K562 (cell line): ENCODE measurements around the gene TSEN34. TPM values are rescaled to one million over a fixed set of nuclear protein-coding genes. Genes with fewer than 3 reads are reported as not detected.

Experiments used
- ATAC-seq: fragments of 200-7000 bp; cut with Tn5 transposase; 3 replicates; pipeline ENCODE4 v1.9.1; 2020; ENCODE audit warnings: moderate library complexity
- BruUV-seq: library from RNA; stranded (reverse); fragments of 400-500 nt; replicated peaks from 2 replicates; lab custom pipeline; 2021; lab: Mats Ljungman, UMichigan
- CTCF ChIA-PET: fragments of 300-600 bp; formaldehyde crosslinking; extraction: SDS; loops from one replicate; lab custom pipeline; 2021; ENCODE audit warnings: low intra/inter-chr PET ratio; lab: Yijun Ruan, JAX
- POLR2A ChIA-PET: fragments of 300-600, 350-650 bp; sonication (Branson Sonifier 250); formaldehyde crosslinking; extraction: SDS; loops from one replicate; lab custom pipeline; 2021; ENCODE audit warnings: antibody characterized with exemption, inconsistent platforms; lab: Yijun Ruan, JAX
- DNase-seq, 4 experiments: peaks; one replicate each; pipeline versions ENCODE4 v3.0.0 to v3.0.0-alpha.2; 2011 to 2018; ENCODE audit warnings: low spot score in 3 of 4, mixed read lengths in 3 of 4; ENCODE audit errors: extremely low read depth in 1 of 4
- FAIRE-seq: peaks from 2 replicates; lab custom pipeline; 2011; peaks lifted over from hg19 to GRCh38; lab: Jason Lieb, UNC
- H2AFZ ChIP-seq: 2 replicates; pipeline ENCODE4 v1.6.0; 2011; ENCODE audit warnings: low read depth, low read length, control low read depth, inconsistent platforms
- H3K27ac ChIP-seq: fragments of 200-600 bp; 3 replicates; pipeline ENCODE4 v1.8.0; 2011; ENCODE audit warnings: low read depth, mild to moderate bottlenecking, control low read depth, inconsistent platforms, low read length, moderate library complexity, mixed read lengths; ENCODE audit errors: extremely low read depth
- H3K27me3 ChIP-seq, 2 experiments: fragments of 300-600 bp in 1 of 2; 2 replicates in 1 of 2; 3 replicates in 1 of 2; pipeline versions ENCODE4 v1.6.0 to v1.8.0; 2011; ENCODE audit warnings: inconsistent platforms in 2 of 2, low read length in 2 of 2, mild to moderate bottlenecking in 1 of 2, mixed read lengths in 1 of 2, moderate library complexity in 1 of 2; ENCODE audit not compliant: control insufficient read depth in 2 of 2, insufficient read depth in 2 of 2
- H3K36me3 ChIP-seq: fragments of 300-600 bp; 3 replicates; pipeline ENCODE4 v1.8.0; 2011; ENCODE audit warnings: mild to moderate bottlenecking, low read length, inconsistent platforms; ENCODE audit not compliant: control insufficient read depth, insufficient read depth
- H3K4me1 ChIP-seq, 2 experiments: fragments of 200-600 bp in 1 of 2; replicated peaks in 1 of 2; 2 replicates in 1 of 2; 3 replicates in 1 of 2; pipeline versions ENCODE4 v1.5.1 to v1.8.0; 2011; ENCODE audit warnings: inconsistent platforms in 2 of 2, low read length in 2 of 2, mild to moderate bottlenecking in 1 of 2, mixed read lengths in 1 of 2, moderate library complexity in 1 of 2; ENCODE audit not compliant: control insufficient read depth in 2 of 2, insufficient read depth in 2 of 2
- H3K4me2 ChIP-seq: 2 replicates; pipeline ENCODE4 v1.6.1; 2011; ENCODE audit warnings: low read length, control low read depth, inconsistent platforms, mixed read lengths; ENCODE audit not compliant: insufficient read depth
- H3K4me3 ChIP-seq: fragments of 200-600 bp; sonication (generic), shearing (Covaris generic); 2 replicates; pipeline ENCODE4 v1.5.1; 2016; ENCODE audit warnings: control low read depth, inconsistent platforms
- H3K79me2 ChIP-seq: fragments of 200-600 bp; 3 replicates; pipeline ENCODE4 v1.8.0; 2011; ENCODE audit warnings: low read length, inconsistent platforms; ENCODE audit not compliant: control insufficient read depth, insufficient read depth
- H3K9ac ChIP-seq, 2 experiments: 2 replicates each; pipeline versions ENCODE4 v1.6.0 to v1.6.1; 2011; ENCODE audit warnings: low read depth in 2 of 2, low read length in 2 of 2, control low read depth in 1 of 2, inconsistent platforms in 1 of 2, mild to moderate bottlenecking in 1 of 2, mixed read lengths in 1 of 2; ENCODE audit not compliant: insufficient read depth in 1 of 2
- H3K9me1 ChIP-seq: one replicate; pipeline ENCODE4 v1.6.0; 2011; ENCODE audit warnings: inconsistent platforms, mild to moderate bottlenecking, low read length, moderate library complexity; ENCODE audit not compliant: control insufficient read depth, insufficient read depth
- H3K9me3 ChIP-seq: replicated peaks from 2 replicates; pipeline ENCODE4 v1.5.1; 2011; ENCODE audit warnings: low read depth, low read length, inconsistent platforms; ENCODE audit not compliant: control insufficient read depth, insufficient read depth
- H4K20me1 ChIP-seq: replicated peaks from 2 replicates; pipeline ENCODE4 v1.6.1; 2011; ENCODE audit warnings: low read length, inconsistent platforms, mixed read lengths; ENCODE audit not compliant: control insufficient read depth, insufficient read depth
- AFF4 ChIP-seq: sonication (generic); formaldehyde crosslinking; IDR thresholded peaks from 2 replicates; pipeline ENCODE4 v1.8.0; 2023; ENCODE audit warnings: mild to moderate bottlenecking, missing genetic modification reagents
- BHLHE40 ChIP-seq: IDR thresholded peaks from 2 replicates; pipeline ENCODE4 v1.6.1; 2011; ENCODE audit warnings: low read length, improper control_type of control experiment
- CBFA2T2 ChIP-seq: fragments of 450-650 bp; conservative IDR thresholded peaks from 2 replicates; pipeline ENCODE4 v1.6.1; 2017; ENCODE audit warnings: mild to moderate bottlenecking
- CEBPB ChIP-seq: fragments of 450-650 bp; IDR thresholded peaks from 2 replicates; pipeline ENCODE4 v1.6.1; 2016; ENCODE audit warnings: missing genetic modification characterization, missing compliant biosample characterization
- CEBPG ChIP-seq, 3 experiments: fragments of 200-800 bp in 1 of 3; sonication (Bioruptor generic) in 1 of 3; sonication (generic) in 1 of 3; formaldehyde crosslinking in 1 of 3; IDR thresholded peaks in 2 of 3; conservative IDR thresholded peaks in 1 of 3; 2 replicates each; pipeline versions ENCODE4 v1.6.1 to v1.8.0; 2016 to 2022; ENCODE audit warnings: missing compliant biosample characterization in 2 of 3, missing genetic modification characterization in 2 of 3, mild to moderate bottlenecking in 1 of 3, missing genetic modification reagents in 1 of 3
- KDM4B ChIP-seq, 2 experiments: fragments of 450-650 bp in 1 of 2; sonication (generic) in 1 of 2; IDR thresholded peaks; 2 replicates each; pipeline ENCODE4 v1.6.1; 2016 to 2017; ENCODE audit warnings: borderline replicate concordance in 2 of 2, antibody characterized with exemption in 1 of 2, low read depth in 1 of 2, mild to moderate bottlenecking in 1 of 2
- LCOR ChIP-seq: sonication (generic); formaldehyde crosslinking; IDR thresholded peaks from 2 replicates; pipeline ENCODE4 v1.8.0; 2022; ENCODE audit warnings: mild to moderate bottlenecking, missing genetic modification reagents
- POLR2A ChIP-seq: fragments of 450-650 bp; conservative IDR thresholded peaks from 2 replicates; pipeline ENCODE4 v1.6.1; 2016
- RBFOX2 ChIP-seq: fragments of 200-400 bp; formaldehyde crosslinking; IDR thresholded peaks from 2 replicates; pipeline ENCODE4 v1.6.1; 2017; ENCODE audit warnings: low read depth, mild to moderate bottlenecking, low read length, moderate library complexity
- TBL1XR1 ChIP-seq, 2 experiments: IDR thresholded peaks; 2 replicates each; pipeline ENCODE4 v1.6.1; 2012; ENCODE audit warnings: improper control_type of control experiment in 2 of 2, low read length in 2 of 2, mild to moderate bottlenecking in 1 of 2
- ZNF165 ChIP-seq: fragments of 250-450 bp; sonication (Bioruptor Pico); IDR thresholded peaks from 2 replicates; pipeline ENCODE4 v1.4.0; 2020; ENCODE audit warnings: borderline replicate concordance
- WGBS: fragments of 100-300 bp; shearing (Covaris generic); methylation state at CpG from one replicate; pipeline ENCODE4 v1.1.6; 2016; ENCODE audit warnings: low coverage, mixed read lengths; ENCODE audit not compliant: insufficient coverage; ENCODE audit errors: missing lambda C conversion rate; 5-methylcytosine and 5-hydroxymethylcytosine counted together
- in situ Hi-C: fragments of 300-500 bp; cut with MboI; formaldehyde crosslinking; loops from 4 replicates; pipeline ENCODE4 v1.15.0; 2018; ENCODE audit warnings: inconsistent platforms, mixed read lengths
- intact Hi-C: fragments of 100-400 bp; cut with micrococcal nuclease; formaldehyde crosslinking; loops from 2 replicates; pipeline ENCODE4 v1.14.2; 2022
- polyA plus RNA-seq, 8 experiments: library from polyadenylated mRNA; depleted of rRNA in 4 of 8; stranded (reverse) in 5 of 8; unstranded in 3 of 8; fragments of >200 nt; fragmentation: Nextera tagmentation in 2 of 8; fragmentation: Illumina TruSeq in 1 of 8; extraction: Ambion mirVana in 2 of 8; extraction: Trizol in 1 of 8; gene quantifications; 2 replicates each; pipeline versions ENCODE4 v1.2.1 to v1.2.3, GENCODE V29; 2011 to 2014; ENCODE audit warnings: inconsistent platforms in 1 of 8, missing spikeins in 1 of 8
- total RNA-seq, 7 experiments: library from RNA; depleted of rRNA in 6 of 7; stranded (reverse); fragments of >200 nt in 6 of 7; fragmentation: Illumina TruSeq in 2 of 7; extraction: Trizol in 2 of 7; gene quantifications; 2 replicates each; pipeline versions ENCODE4 v1.2.1 to v1.2.3, GENCODE V29; 2011 to 2021; ENCODE audit warnings: low replicate concordance in 1 of 7

TSEN34 gene
- total and polyA plus RNA-seq, 9 of the 15 experiments (the other 6 are each of a cell fraction or from before 2014, with no cell fraction given), result 3.1 to 57.6 (median 29.5) TPM

- CTCF ChIA-PET, result no interaction called here
- POLR2A ChIA-PET, result interaction anchor here (0.6 to 5.3 kb wide), 9 partner anchors 9 to 87 kb away, joined by 3 to 206 read pairs (median 8); partner anchors contain the start of genes LENG1, MBOAT7, PRPF31 and TFPT
- under 1% methylated on average over 13 of the region's 13 CpGs for WGBS
- no TSS peak for BruUV-seq
- H3K27ac ChIP-seq, result peak overlapping the region; percentile 96
- ATAC-seq (no peak), FAIRE-seq (no peak), DNase-seq (no peak)
- H3K4me2 ChIP-seq, result peak overlapping the region; percentile 89
- H3K9ac ChIP-seq, result peak overlapping the region; percentile 98 to 99
- H2AFZ ChIP-seq, result no peak overlapping the region
- peaks cover 60% of the 10 kb centered on the region for H4K20me1 ChIP-seq
- H3K79me2 ChIP-seq, result peaks cover 67% of the 10 kb centered on the region
- H3K9me3 ChIP-seq, result no peaks in the 10 kb centered on the region
- peaks cover 11% of the 10 kb centered on the region for H3K9me1 ChIP-seq
- peak overlapping the region; percentile 68 for H3K4me3 ChIP-seq
- intact Hi-C loops, result loop anchor here (2.0 kb wide), 1 partner anchor 65 kb away; the partner anchor contains the start of gene CNOT3
- in situ Hi-C loops, result no loop called here
- TF ChIP-seq CEBPB (tag) (0 out of 2 replicates have a peak, but pooled peaks have one; percentile 28), CEBPG (CRISPR knock-in tag; IDR thresholded peaks at IDR 0.05) (peak; percentile 20; the same call in 1 of the 2 replicates), CEBPG (tag; conservative IDR thresholded peaks at IDR 0.05 in 1 of 2, IDR thresholded peaks at IDR 0.05 in 1 of 2) (peak in 1 of 2 experiments; percentile 40; a peak in 1 of 4 replicates), ZNF165 (CRISPR knock-in tag) (no peak)
- TF ChIP-seq, all 486 proteins: peak for 2
- H3K36me3 ChIP-seq, result peaks cover 64% of the 10 kb centered on the region
- H3K27me3 ChIP-seq, result no peaks in the 10 kb centered on the region
- H3K4me1 ChIP-seq, result peaks cover 30 to 39% of the 10 kb centered on the region in 2 experiments
These were observed 10.9 kb downstream of the TSEN34 start for GRCh38 chr19:54201980-54202379.

GRCh38 chr19:54203151-54203611 is 12.1 kb downstream of the TSEN34 start:
- Histone ChIP-seq H3K9me3 (no peaks in the 10 kb centered on the region), H2AFZ (no peak overlapping the region), H3K4me3 (peak overlapping the region; percentile 68), H3K27me3 (no peaks in the 10 kb centered on the region), H3K79me2 (peaks cover 78% of the 10 kb centered on the region), H3K9ac (peak overlapping the region; percentile 98 to 99), H3K4me1 (peaks cover 42 to 51% of the 10 kb centered on the region in 2 experiments), H4K20me1 (peaks cover 72% of the 10 kb centered on the region), H3K27ac (peak overlapping the region; percentile 70), H3K36me3 (peaks cover 72% of the 10 kb centered on the region), H3K4me2 (peak overlapping the region; percentile 89), H3K9me1 (peaks cover 11% of the 10 kb centered on the region)
- ChIA-PET CTCF (no interaction called here), POLR2A (interaction anchor here (0.8 to 5.3 kb wide), 5 partner anchors 8 to 88 kb away, joined by 4 to 206 read pairs (median 19); partner anchors contain the start of genes MBOAT7, PRPF31, TFPT and TMC4)
- WGBS, result 2% methylated on average over 9 of the region's 9 CpGs
- in situ Hi-C loops (no loop called here), intact Hi-C loops (no loop called here)
- DNase-seq (no peak), ATAC-seq (no peak), FAIRE-seq (no peak)
- BruUV-seq, result no TSS peak
- TF ChIP-seq BHLHE40, result no peak
- TF ChIP-seq AFF4 (CRISPR knock-in tag), result 0 out of 2 replicates have a peak, but pooled peaks have one; percentile 37
- peak; percentile 7 for TF ChIP-seq RBFOX2
- 0 out of 2 replicates have a peak, but pooled peaks have one; percentile 49 for TF ChIP-seq POLR2A
- TF ChIP-seq KDM4B (IDR thresholded peaks at IDR 0.05; ENCODE audit: borderline replicate concordance in 2 of 2, low read depth in 1 of 2), result no peak
- TF ChIP-seq LCOR (CRISPR knock-in tag), result 0 out of 2 replicates have a peak, but pooled peaks have one; percentile 40
- peak in 1 of 2 experiments; percentile 62; a peak in 1 of 4 replicates for TF ChIP-seq TBL1XR1 (IDR thresholded peaks at IDR 0.05; ENCODE audit: low read length in 2 of 2)
- no peak for TF ChIP-seq CBFA2T2
